GM12878 (cell line): ENCODE results near the gene TPCN2. TPM values are rescaled to one million over a fixed set of nuclear protein-coding genes. Genes with fewer than 3 reads are reported as not detected.

Source experiments
- ATAC-seq: fragments of 200-7000 bp; cut with Tn5 transposase; 3 replicates; pipeline ENCODE4 v1.9.1; 2020; ENCODE audit warnings: mild to moderate bottlenecking, moderate library complexity
- BruUV-seq: library from RNA; stranded (reverse); fragments of 400-500 nt; replicated peaks from 2 replicates; lab custom pipeline; 2021; lab: Mats Ljungman, UMichigan
- CTCF ChIA-PET: fragments of 300-600 bp; sonication (Branson Sonifier 250); formaldehyde crosslinking; extraction: SDS; loops from one replicate; lab custom pipeline; 2021; ENCODE audit warnings: inconsistent platforms; lab: Yijun Ruan, JAX
- POLR2A ChIA-PET: fragments of 350-600 bp; formaldehyde crosslinking; extraction: SDS; loops from one replicate; lab custom pipeline; 2021; ENCODE audit warnings: inconsistent platforms; lab: Charles Lee
- RAD21 ChIA-PET: fragments of 300-600 bp; sonication (Branson Sonifier 250); formaldehyde crosslinking; loops from one replicate; lab custom pipeline; 2023; ENCODE audit warnings: antibody characterized with exemption; ENCODE audit not compliant: unreplicated experiment; lab: Charles Lee
- SMC1A ChIA-PET: fragments of 300-600 bp; sonication (Branson Sonifier 250); formaldehyde crosslinking; loops from one replicate; lab custom pipeline; 2023; ENCODE audit not compliant: unreplicated experiment, uncharacterized antibody; lab: Charles Lee
- DNase-seq: peaks from one replicate; pipeline ENCODE4 v3.0.0-alpha.2; 2011; ENCODE audit warnings: low read depth, low spot score
- FAIRE-seq: peaks from 3 replicates; lab custom pipeline; 2011; peaks lifted over from hg19 to GRCh38; lab: Jason Lieb, UNC
- H2AFZ ChIP-seq: 2 replicates; pipeline ENCODE4 v1.6.0; 2011; ENCODE audit warnings: low read depth, low read length, control low read depth; ENCODE audit not compliant: control insufficient read depth
- H3K27ac ChIP-seq: 2 replicates; pipeline ENCODE4 v1.5.1; 2011; ENCODE audit warnings: control low read depth; ENCODE audit not compliant: control insufficient read depth, insufficient read depth
- H3K27me3 ChIP-seq, 2 experiments: replicated peaks in 1 of 2; 2 replicates each; pipeline versions ENCODE4 v1.6.0 to v1.6.1; 2011; ENCODE audit warnings: low read length in 1 of 2; ENCODE audit not compliant: control insufficient read depth in 2 of 2, insufficient read depth in 2 of 2
- H3K36me3 ChIP-seq, 2 experiments: 2 replicates each; pipeline ENCODE4 v1.5.1; 2011; ENCODE audit warnings: low read length in 1 of 2; ENCODE audit not compliant: control insufficient read depth in 2 of 2, insufficient read depth in 2 of 2
- H3K4me1 ChIP-seq: 2 replicates; pipeline ENCODE4 v1.6.1; 2011; ENCODE audit warnings: mild to moderate bottlenecking, low read length, moderate library complexity, mixed read lengths; ENCODE audit not compliant: control insufficient read depth, insufficient read depth
- H3K4me2 ChIP-seq: 2 replicates; pipeline ENCODE4 v1.6.0; 2011; ENCODE audit warnings: control low read depth; ENCODE audit not compliant: control insufficient read depth, insufficient read depth
- H3K4me3 ChIP-seq: fragments of 200-600 bp; sonication (generic); 2 replicates; pipeline ENCODE4 v1.5.1; 2016
- H3K79me2 ChIP-seq: 2 replicates; pipeline ENCODE4 v1.6.0; 2011; ENCODE audit warnings: low read length; ENCODE audit not compliant: control insufficient read depth, insufficient read depth
- H3K9ac ChIP-seq: 2 replicates; pipeline ENCODE4 v1.8.0; 2011; ENCODE audit warnings: low read length, control low read depth, mixed read lengths; ENCODE audit not compliant: control insufficient read depth, insufficient read depth
- H3K9me3 ChIP-seq: replicated peaks from 3 replicates; pipeline ENCODE4 v1.5.1; 2011; ENCODE audit warnings: mild to moderate bottlenecking, low read length; ENCODE audit not compliant: control insufficient read depth, insufficient read depth
- H4K20me1 ChIP-seq: 2 replicates; pipeline ENCODE4 v1.6.0; 2011; ENCODE audit not compliant: control insufficient read depth, insufficient read depth
- CBX3 ChIP-seq: fragments of 200-600 bp; sonication (generic); IDR thresholded peaks from 2 replicates; pipeline ENCODE4 v1.6.1; 2016; ENCODE audit warnings: low read depth, borderline replicate concordance
- CEBPB ChIP-seq, 2 experiments: fragments of 150-350 bp in 1 of 2; IDR thresholded peaks; 2 replicates each; pipeline ENCODE4 v1.6.1; 2012 to 2014; ENCODE audit warnings: low read depth in 2 of 2, low read length in 2 of 2, borderline replicate concordance in 1 of 2, inconsistent platforms in 1 of 2
- EED ChIP-seq: sonication (generic); IDR thresholded peaks from 2 replicates; pipeline ENCODE4 v1.6.1; 2016; ENCODE audit warnings: antibody characterized with exemption, low read depth
- EP300 ChIP-seq, 2 experiments: fragments of 150-350 bp in 1 of 2; IDR thresholded peaks; 2 replicates each; pipeline ENCODE4 v1.6.1; 2011 to 2012; ENCODE audit warnings: low read depth in 2 of 2, low read length in 2 of 2, borderline replicate concordance in 1 of 2, improper control_type of control experiment in 1 of 2, inconsistent platforms in 1 of 2; ENCODE audit not compliant: control insufficient read depth in 1 of 2
- HDAC2 ChIP-seq: fragments of 200-600 bp; sonication (generic); IDR thresholded peaks from 2 replicates; pipeline ENCODE4 v1.6.1; 2017
- MXI1 ChIP-seq: fragments of 150-350 bp; IDR thresholded peaks from 2 replicates; pipeline ENCODE4 v1.6.1; 2011; ENCODE audit warnings: low read depth, mild to moderate bottlenecking, inconsistent platforms, low read length, improper control_type of control experiment
- NBN ChIP-seq: fragments of 450-650 bp; IDR thresholded peaks from 2 replicates; pipeline ENCODE4 v1.6.1; 2016
- SMC3 ChIP-seq: IDR thresholded peaks from 2 replicates; pipeline ENCODE4 v1.6.1; 2011; ENCODE audit warnings: low read length, improper control_type of control experiment, borderline replicate concordance
- SREBF2 ChIP-seq: IDR thresholded peaks from 2 replicates; pipeline ENCODE4 v1.6.1; 2012; ENCODE audit warnings: mild to moderate bottlenecking, low read length
- STAT1 ChIP-seq: fragments of 450-650 bp; conservative IDR thresholded peaks from 2 replicates; pipeline ENCODE4 v1.6.1; 2014; ENCODE audit warnings: antibody characterized with exemption, mild to moderate bottlenecking
- WGBS: methylation state at CpG from one replicate; pipeline ENCODE4 v1.1.6; 2016; ENCODE audit warnings: low lambda C conversion rate; ENCODE audit not compliant: insufficient replicate concordance, insufficient coverage; ENCODE audit errors: missing lambda C conversion rate; 5-methylcytosine and 5-hydroxymethylcytosine counted together
- in situ Hi-C: fragments of 300-500 bp; cut with MboI; formaldehyde crosslinking; loops from 9 replicates; pipeline ENCODE4 v1.14.3; 2018; ENCODE audit warnings: mixed read lengths
- intact Hi-C: fragments of 100-400 bp; cut with micrococcal nuclease; formaldehyde crosslinking; loops from one replicate; pipeline ENCODE4 v1.14.2; 2022; ENCODE audit not compliant: unreplicated experiment
- polyA plus RNA-seq, 11 experiments: library from polyadenylated mRNA; depleted of rRNA in 4 of 11; unstranded in 6 of 11; stranded (reverse) in 5 of 11; fragments of >200 nt; fragmentation: Nextera tagmentation in 4 of 11; fragmentation: Illumina TruSeq in 1 of 11; extraction: Ambion mirVana in 4 of 11; extraction: Trizol in 1 of 11; gene quantifications; 1 replicate in 1 of 11; 2 replicates in 10 of 11; pipeline versions ENCODE4 v1.2.1 to v1.2.3, GENCODE V29; 2011 to 2016; ENCODE audit warnings: inconsistent platforms in 2 of 11, missing spikeins in 2 of 11, low read depth in 1 of 11
- total RNA-seq, 4 experiments: library from RNA; depleted of rRNA in 3 of 4; stranded (reverse); fragments of >200 nt in 3 of 4; fragmentation: Illumina TruSeq in 1 of 4; extraction: Trizol in 1 of 4; gene quantifications; 2 replicates each; pipeline versions ENCODE4 v1.2.1 to v1.2.3, GENCODE V29; 2013 to 2021
- TF ChIP-seq, protein P1 (sequence below): IDR thresholded peaks from 2 replicates; pipeline ENCODE4 v1.6.1; 2012; ENCODE audit warnings: improper control_type of control experiment, low read depth, low read length; ENCODE audit not compliant: insufficient replicate concordance
- TF ChIP-seq, protein P2 (sequence below): IDR thresholded peaks from 2 replicates; pipeline ENCODE4 v1.6.1; 2011; ENCODE audit warnings: low read depth, low read length, improper control_type of control experiment, borderline replicate concordance
- TF ChIP-seq, protein P3 (sequence below): fragments of 450-650 bp; IDR thresholded peaks from 2 replicates; pipeline ENCODE4 v1.6.1; 2016; ENCODE audit warnings: mild to moderate bottlenecking, moderate library complexity, borderline replicate concordance

Gene TPCN2
- total and polyA plus RNA-seq, 10 of the 15 experiments (the other 5 are each of a cell fraction or from before 2014, with no cell fraction given): 1.7 to 18.4 (median 8.4) TPM

DNA sequence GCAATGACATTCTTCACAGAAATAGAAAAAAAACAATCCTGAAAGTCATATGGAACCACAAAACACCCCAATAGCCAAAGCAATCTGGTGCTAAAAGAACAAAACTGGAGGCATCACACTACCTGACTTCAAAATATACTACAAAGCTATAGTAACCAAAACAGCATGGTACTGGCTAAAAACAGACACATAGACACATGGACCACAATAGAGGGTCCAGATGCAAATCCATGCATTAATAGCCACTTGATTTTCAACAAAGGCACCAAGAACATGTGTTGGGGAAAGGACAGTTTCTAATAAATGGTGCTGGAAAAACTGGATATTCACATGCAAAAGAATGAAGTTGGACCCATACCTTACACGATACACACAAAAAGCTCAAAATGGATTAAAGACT, 79.2 kb downstream of the TPCN2 start:
- Histone ChIP-seq H3K36me3 (no peaks in the 10 kb centered on the region), H3K79me2 (no peaks in the 10 kb centered on the region), H3K4me3 (no peak overlapping the region), H3K9me3 (peaks cover 4% of the 10 kb centered on the region; the same call in 2 of the 3 replicates), H2AFZ (no peak overlapping the region), H3K27me3 (no peaks in the 10 kb centered on the region), H4K20me1 (no peaks in the 10 kb centered on the region), H3K27ac (no peak overlapping the region), H3K4me2 (no peak overlapping the region), H3K4me1 (peaks cover 13% of the 10 kb centered on the region)
- FAIRE-seq (no peak), DNase-seq (no peak), ATAC-seq (no peak)
- 55% methylated on average over 1 of the region's 1 CpG for WGBS
- CTCF ChIA-PET: no interaction called here
- in situ Hi-C loops: no loop called here
- RAD21 ChIA-PET: no interaction called here
- intact Hi-C loops: no loop called here
- POLR2A ChIA-PET: no interaction called here
- no TSS peak for BruUV-seq
- SMC1A ChIA-PET: no interaction called here
- TF ChIP-seq, protein P1, sequence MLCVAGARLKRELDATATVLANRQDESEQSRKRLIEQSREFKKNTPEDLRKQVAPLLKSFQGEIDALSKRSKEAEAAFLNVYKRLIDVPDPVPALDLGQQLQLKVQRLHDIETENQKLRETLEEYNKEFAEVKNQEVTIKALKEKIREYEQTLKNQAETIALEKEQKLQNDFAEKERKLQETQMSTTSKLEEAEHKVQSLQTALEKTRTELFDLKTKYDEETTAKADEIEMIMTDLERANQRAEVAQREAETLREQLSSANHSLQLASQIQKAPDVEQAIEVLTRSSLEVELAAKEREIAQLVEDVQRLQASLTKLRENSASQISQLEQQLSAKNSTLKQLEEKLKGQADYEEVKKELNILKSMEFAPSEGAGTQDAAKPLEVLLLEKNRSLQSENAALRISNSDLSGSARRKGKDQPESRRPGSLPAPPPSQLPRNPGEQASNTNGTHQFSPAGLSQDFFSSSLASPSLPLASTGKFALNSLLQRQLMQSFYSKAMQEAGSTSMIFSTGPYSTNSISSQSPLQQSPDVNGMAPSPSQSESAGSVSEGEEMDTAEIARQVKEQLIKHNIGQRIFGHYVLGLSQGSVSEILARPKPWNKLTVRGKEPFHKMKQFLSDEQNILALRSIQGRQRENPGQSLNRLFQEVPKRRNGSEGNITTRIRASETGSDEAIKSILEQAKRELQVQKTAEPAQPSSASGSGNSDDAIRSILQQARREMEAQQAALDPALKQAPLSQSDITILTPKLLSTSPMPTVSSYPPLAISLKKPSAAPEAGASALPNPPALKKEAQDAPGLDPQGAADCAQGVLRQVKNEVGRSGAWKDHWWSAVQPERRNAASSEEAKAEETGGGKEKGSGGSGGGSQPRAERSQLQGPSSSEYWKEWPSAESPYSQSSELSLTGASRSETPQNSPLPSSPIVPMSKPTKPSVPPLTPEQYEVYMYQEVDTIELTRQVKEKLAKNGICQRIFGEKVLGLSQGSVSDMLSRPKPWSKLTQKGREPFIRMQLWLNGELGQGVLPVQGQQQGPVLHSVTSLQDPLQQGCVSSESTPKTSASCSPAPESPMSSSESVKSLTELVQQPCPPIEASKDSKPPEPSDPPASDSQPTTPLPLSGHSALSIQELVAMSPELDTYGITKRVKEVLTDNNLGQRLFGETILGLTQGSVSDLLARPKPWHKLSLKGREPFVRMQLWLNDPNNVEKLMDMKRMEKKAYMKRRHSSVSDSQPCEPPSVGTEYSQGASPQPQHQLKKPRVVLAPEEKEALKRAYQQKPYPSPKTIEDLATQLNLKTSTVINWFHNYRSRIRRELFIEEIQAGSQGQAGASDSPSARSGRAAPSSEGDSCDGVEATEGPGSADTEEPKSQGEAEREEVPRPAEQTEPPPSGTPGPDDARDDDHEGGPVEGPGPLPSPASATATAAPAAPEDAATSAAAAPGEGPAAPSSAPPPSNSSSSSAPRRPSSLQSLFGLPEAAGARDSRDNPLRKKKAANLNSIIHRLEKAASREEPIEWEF: no peak
- TF ChIP-seq SMC3 (no peak), HDAC2 (no peak), NBN (no peak), EED (no peak), EP300 (IDR thresholded peaks at IDR 0.05; ENCODE audit: borderline replicate concordance in 1 of 2, control insufficient read depth in 1 of 2, low read depth in 2 of 2, low read length in 2 of 2) (no peak), CEBPB (IDR thresholded peaks at IDR 0.05; ENCODE audit: borderline replicate concordance in 1 of 2, low read depth in 2 of 2, low read length in 2 of 2) (no peak), MXI1 (no peak), CBX3 (no peak), STAT1 (no peak), SREBF2 (no peak)
- TF ChIP-seq, protein P2, sequence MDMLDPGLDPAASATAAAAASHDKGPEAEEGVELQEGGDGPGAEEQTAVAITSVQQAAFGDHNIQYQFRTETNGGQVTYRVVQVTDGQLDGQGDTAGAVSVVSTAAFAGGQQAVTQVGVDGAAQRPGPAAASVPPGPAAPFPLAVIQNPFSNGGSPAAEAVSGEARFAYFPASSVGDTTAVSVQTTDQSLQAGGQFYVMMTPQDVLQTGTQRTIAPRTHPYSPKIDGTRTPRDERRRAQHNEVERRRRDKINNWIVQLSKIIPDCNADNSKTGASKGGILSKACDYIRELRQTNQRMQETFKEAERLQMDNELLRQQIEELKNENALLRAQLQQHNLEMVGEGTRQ: no peak
- TF ChIP-seq, protein P3, sequence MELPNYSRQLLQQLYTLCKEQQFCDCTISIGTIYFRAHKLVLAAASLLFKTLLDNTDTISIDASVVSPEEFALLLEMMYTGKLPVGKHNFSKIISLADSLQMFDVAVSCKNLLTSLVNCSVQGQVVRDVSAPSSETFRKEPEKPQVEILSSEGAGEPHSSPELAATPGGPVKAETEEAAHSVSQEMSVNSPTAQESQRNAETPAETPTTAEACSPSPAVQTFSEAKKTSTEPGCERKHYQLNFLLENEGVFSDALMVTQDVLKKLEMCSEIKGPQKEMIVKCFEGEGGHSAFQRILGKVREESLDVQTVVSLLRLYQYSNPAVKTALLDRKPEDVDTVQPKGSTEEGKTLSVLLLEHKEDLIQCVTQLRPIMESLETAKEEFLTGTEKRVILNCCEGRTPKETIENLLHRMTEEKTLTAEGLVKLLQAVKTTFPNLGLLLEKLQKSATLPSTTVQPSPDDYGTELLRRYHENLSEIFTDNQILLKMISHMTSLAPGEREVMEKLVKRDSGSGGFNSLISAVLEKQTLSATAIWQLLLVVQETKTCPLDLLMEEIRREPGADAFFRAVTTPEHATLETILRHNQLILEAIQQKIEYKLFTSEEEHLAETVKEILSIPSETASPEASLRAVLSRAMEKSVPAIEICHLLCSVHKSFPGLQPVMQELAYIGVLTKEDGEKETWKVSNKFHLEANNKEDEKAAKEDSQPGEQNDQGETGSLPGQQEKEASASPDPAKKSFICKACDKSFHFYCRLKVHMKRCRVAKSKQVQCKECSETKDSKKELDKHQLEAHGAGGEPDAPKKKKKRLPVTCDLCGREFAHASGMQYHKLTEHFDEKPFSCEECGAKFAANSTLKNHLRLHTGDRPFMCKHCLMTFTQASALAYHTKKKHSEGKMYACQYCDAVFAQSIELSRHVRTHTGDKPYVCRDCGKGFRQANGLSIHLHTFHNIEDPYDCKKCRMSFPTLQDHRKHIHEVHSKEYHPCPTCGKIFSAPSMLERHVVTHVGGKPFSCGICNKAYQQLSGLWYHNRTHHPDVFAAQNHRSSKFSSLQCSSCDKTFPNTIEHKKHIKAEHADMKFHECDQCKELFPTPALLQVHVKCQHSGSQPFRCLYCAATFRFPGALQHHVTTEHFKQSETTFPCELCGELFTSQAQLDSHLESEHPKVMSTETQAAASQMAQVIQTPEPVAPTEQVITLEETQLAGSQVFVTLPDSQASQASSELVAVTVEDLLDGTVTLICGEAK: no peak
- TF ChIP-seq, all 136 proteins: peak for 0
- no peak overlapping the region for H3K9ac ChIP-seq
